Transverse colon (tissue), 4 donors: ENCODE data around the gene C9orf50. TPM values are rescaled to one million over a fixed set of nuclear protein-coding genes. Genes with fewer than 3 reads are reported as not detected.

Source experiments
- DNase-seq: peaks from one replicate; pipeline ENCODE4 v3.0.0-alpha.2; 2019
- H3K27ac ChIP-seq, 4 donors: fragments of 200-600 bp; sonication (generic); 2 replicates each; pipeline ENCODE4 v1.5.1; 2016 to 2018; ENCODE audit warnings: inconsistent platforms in 4 of 4
- H3K27me3 ChIP-seq: fragments of 200-600 bp; sonication (generic); 2 replicates; pipeline ENCODE4 v1.5.1; 2017; ENCODE audit warnings: inconsistent platforms
- H3K36me3 ChIP-seq, 4 donors: fragments of 200-600 bp; sonication (generic); 2 replicates each; pipeline ENCODE4 v1.5.1; 2017 to 2019; ENCODE audit warnings: inconsistent platforms in 4 of 4
- H3K4me1 ChIP-seq, 4 donors: fragments of 200-600 bp; sonication (generic); 2 replicates each; pipeline ENCODE4 v1.5.1; 2017 to 2020; ENCODE audit warnings: inconsistent platforms in 4 of 4
- H3K4me3 ChIP-seq, 4 donors: fragments of 200-600 bp; sonication (generic); 1 replicate in 1 of 4; 2 replicates in 3 of 4; pipeline versions ENCODE4 v1.5.1 to v1.6.1; 2017 to 2019; ENCODE audit warnings: inconsistent platforms in 4 of 4
- H3K9me3 ChIP-seq, 2 donors: fragments of 200-600 bp; sonication (generic); 2 replicates each; pipeline ENCODE4 v1.5.1; 2017 to 2019; ENCODE audit warnings: inconsistent platforms in 2 of 2
- EP300 ChIP-seq: sonication (generic); formaldehyde crosslinking; IDR thresholded peaks from one replicate; pipeline ENCODE4 v1.6.1; 2017; ENCODE audit warnings: antibody characterized with exemption, low read depth
- POLR2A ChIP-seq: fragments of 450-650 bp; IDR thresholded peaks from one replicate; pipeline ENCODE4 v1.6.1; 2016; ENCODE audit warnings: antibody characterized with exemption, mild to moderate bottlenecking, moderate library complexity
- POLR2AphosphoS5 ChIP-seq, 3 donors: sonication (generic); formaldehyde crosslinking; IDR thresholded peaks; one replicate each; pipeline ENCODE4 v1.6.1; 2016; ENCODE audit warnings: antibody characterized with exemption in 3 of 3
- WGBS, 2 donors: methylation state at CpG; one replicate each; pipeline ENCODE4 v1.1.5; 2018; ENCODE audit warnings: low coverage in 1 of 2; 5-methylcytosine and 5-hydroxymethylcytosine counted together
- in situ Hi-C, 4 donors: fragments of 200-750 bp; cut with MboI; loops; one replicate each; pipeline versions ENCODE4 v1.15.0 to v1.15.1; 2017; ENCODE audit warnings: low sequenced_read_pairs in 3 of 4, low pct_ligation_motif_present in 1 of 4, low pct_unique_long_range_greater_than_20kb in 1 of 4
- intact Hi-C: fragments of 100-400 bp; cut with DNase I; formaldehyde crosslinking; loops from one replicate; pipeline ENCODE4 v1.15.1; 2023; ENCODE audit warnings: low total_unique reads
- total RNA-seq, 4 donors: library from RNA; depleted of rRNA; stranded (reverse); fragments of >200 nt; gene quantifications; one replicate each; pipeline ENCODE4 v1.1.0, GENCODE V29; 2016
- TF ChIP-seq, protein P1 (sequence below), 5 experiments: fragments of 200-600 bp in 3 of 5; fragments of 450-650 bp in 2 of 5; sonication (generic) in 3 of 5; IDR thresholded peaks; 1 replicate in 2 of 5; 2 replicates in 3 of 5; pipeline ENCODE4 v1.5.1; 2016 to 2017; ENCODE audit warnings: antibody characterized with exemption in 5 of 5, inconsistent platforms in 3 of 5, mild to moderate bottlenecking in 2 of 5, moderate library complexity in 1 of 5

The C9orf50 gene
- total RNA-seq, 4 donors from 2014 or later: not detected

DNA sequence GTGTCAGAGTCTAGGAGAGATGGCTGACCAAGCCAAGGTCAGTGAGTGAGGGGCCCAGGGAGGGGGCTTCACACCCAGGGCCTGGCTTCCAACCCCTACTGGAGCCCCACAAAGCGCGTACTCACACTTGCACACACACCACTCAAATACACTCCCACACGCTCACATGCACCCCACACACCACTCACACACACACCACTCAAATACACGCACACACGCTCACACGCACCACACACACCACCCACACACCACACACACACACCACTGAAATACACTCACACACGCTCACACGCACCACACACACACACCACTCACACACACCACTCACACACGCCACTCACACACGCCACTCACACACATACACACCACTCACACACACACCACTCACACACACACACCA is 26.7 kb upstream of the C9orf50 start:
- no peaks in the 10 kb centered on the region for H3K9me3 ChIP-seq
- H3K4me1 ChIP-seq: peaks cover 0 to 2% (median under 1%) of the 10 kb centered on the region in 4 donors
- no peak overlapping the region for H3K27ac ChIP-seq
- H3K36me3 ChIP-seq: no peaks in the 10 kb centered on the region
- no peak for DNase-seq
- in situ Hi-C loops (loop anchor here in 3 of 4 donors (5.0 to 10.0 kb wide), 2 partner anchors 135 to 137 kb away; no protein-coding TSS in a partner anchor), intact Hi-C loops (loop anchor here (10.0 kb wide), 1 partner anchor 147 kb away; no protein-coding TSS in a partner anchor)
- TF ChIP-seq POLR2AphosphoS5 (IDR thresholded peaks at IDR 0.05): no peak
- TF ChIP-seq, protein P1, sequence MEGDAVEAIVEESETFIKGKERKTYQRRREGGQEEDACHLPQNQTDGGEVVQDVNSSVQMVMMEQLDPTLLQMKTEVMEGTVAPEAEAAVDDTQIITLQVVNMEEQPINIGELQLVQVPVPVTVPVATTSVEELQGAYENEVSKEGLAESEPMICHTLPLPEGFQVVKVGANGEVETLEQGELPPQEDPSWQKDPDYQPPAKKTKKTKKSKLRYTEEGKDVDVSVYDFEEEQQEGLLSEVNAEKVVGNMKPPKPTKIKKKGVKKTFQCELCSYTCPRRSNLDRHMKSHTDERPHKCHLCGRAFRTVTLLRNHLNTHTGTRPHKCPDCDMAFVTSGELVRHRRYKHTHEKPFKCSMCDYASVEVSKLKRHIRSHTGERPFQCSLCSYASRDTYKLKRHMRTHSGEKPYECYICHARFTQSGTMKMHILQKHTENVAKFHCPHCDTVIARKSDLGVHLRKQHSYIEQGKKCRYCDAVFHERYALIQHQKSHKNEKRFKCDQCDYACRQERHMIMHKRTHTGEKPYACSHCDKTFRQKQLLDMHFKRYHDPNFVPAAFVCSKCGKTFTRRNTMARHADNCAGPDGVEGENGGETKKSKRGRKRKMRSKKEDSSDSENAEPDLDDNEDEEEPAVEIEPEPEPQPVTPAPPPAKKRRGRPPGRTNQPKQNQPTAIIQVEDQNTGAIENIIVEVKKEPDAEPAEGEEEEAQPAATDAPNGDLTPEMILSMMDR (IDR thresholded peaks at IDR 0.05): no peak
- H3K4me3 ChIP-seq: no peak overlapping the region
- H3K27me3 ChIP-seq: no peaks in the 10 kb centered on the region
- 89% methylated on average over 10 of the region's 10 CpGs; no CpG with 5 or more reads in 1 of the 2 donors for whole genome bisulfite sequencing, 2 donors

DNA sequence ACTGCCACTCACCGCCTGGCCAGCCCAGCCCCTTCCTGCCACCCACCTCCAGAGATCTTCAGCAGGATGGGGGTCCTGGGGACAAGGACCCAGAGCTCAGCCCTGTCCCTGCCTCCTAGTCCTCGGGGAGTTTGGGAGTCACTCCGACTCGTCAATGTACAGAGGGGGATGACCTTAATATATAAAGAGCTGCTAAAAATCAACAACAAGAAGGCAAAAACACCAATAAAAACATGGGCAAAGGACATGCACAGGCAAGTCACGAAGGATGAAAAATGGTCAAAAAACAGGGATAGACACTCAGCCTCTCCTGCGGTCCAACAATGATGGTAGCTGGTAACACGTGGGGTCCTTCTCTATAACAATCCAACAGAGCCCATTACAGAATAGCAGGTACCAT is 25.8 kb upstream of the C9orf50 start:
- WGBS, 2 donors: 82 to 96% methylated on average over 3 to 7 of the region's 7 CpGs
- no peak overlapping the region for H3K27ac ChIP-seq
- in situ Hi-C loops: loop anchor here in 3 of 4 donors (5.0 to 10.0 kb wide), 2 partner anchors 136 to 138 kb away; no protein-coding TSS in a partner anchor

DNA sequence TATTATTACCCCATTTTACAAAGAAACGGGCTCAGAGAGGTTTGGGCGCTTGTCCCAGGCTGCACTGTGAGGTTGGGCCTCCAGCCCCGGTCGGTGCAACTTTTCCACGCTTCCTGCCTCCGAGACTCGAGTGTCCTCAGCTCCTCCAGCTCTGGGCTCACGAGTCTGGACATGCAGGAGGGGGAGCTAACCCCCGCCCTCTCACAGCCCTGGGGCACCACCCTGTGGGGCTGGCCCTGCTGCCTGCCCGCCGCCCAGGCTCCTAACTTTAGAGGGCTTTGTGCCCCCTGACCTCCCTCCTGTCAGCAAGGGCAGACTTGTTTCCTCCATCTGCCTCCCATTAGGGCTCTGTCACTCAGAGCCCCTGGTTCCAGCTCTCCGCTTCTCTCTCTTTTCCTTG is 25.4 kb upstream of the C9orf50 start:
- DNase-seq: no peak
- Histone ChIP-seq H3K27me3 (no peaks in the 10 kb centered on the region), H3K4me1 (peaks cover 1 to 8% (median 6%) of the 10 kb centered on the region in 4 donors), H3K9me3 (no peaks in the 10 kb centered on the region), H3K4me3 (no peak overlapping the region), H3K27ac (no peak overlapping the region), H3K36me3 (no peaks in the 10 kb centered on the region)
- no peak for TF ChIP-seq POLR2A
- TF ChIP-seq EP300: no peak
- no peak for TF ChIP-seq POLR2AphosphoS5 (IDR thresholded peaks at IDR 0.05)
- TF ChIP-seq, protein P1 (IDR thresholded peaks at IDR 0.05): no peak
- WGBS, 2 donors: 78 to 100% methylated on average over 1 to 12 of the region's 12 CpGs
- in situ Hi-C loops (loop anchor here in 3 of 4 donors (5.0 to 10.0 kb wide), 2 partner anchors 136 to 139 kb away; no protein-coding TSS in a partner anchor), intact Hi-C loops (loop anchor here (10.0 kb wide), 1 partner anchor 149 kb away; no protein-coding TSS in a partner anchor)

More for the DNA sequence above, 25.8 kb upstream of the C9orf50 start:
- no peak for DNase-seq
- intact Hi-C loops: loop anchor here (10.0 kb wide), 1 partner anchor 148 kb away; no protein-coding TSS in a partner anchor
- peaks cover 0 to 6% (median 4%) of the 10 kb centered on the region in 4 donors for H3K4me1 ChIP-seq
- H3K4me3 ChIP-seq: no peak overlapping the region
- TF ChIP-seq POLR2AphosphoS5 (IDR thresholded peaks at IDR 0.05) (no peak), EP300 (no peak), POLR2A (no peak)
- TF ChIP-seq, protein P1 (IDR thresholded peaks at IDR 0.05): no peak
- H3K9me3 ChIP-seq: no peaks in the 10 kb centered on the region
- H3K36me3 ChIP-seq: no peaks in the 10 kb centered on the region
- H3K27me3 ChIP-seq: no peaks in the 10 kb centered on the region

DNA sequence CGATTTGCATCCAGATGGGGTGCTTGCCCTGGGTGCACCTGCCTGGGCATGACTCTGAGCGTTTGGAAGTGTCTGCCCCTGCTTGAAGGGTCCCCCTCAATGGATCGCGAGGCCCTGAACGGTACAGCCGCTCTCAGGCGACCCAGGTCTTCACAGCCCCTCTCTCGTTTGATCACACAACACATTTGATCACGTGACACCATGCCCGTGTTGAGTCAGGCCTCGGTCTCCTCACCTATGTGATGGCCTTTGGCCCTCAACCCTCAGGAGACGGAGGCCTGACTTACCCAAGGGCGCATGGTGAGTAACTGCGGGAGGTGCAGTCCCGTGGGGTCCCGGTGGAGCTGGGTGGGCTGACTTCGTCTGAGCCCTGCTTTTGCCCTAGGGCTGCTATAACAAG is 24.0 kb upstream of the C9orf50 start:
- Histone ChIP-seq H3K27ac (no peak overlapping the region), H3K9me3 (no peaks in the 10 kb centered on the region), H3K4me3 (no peak overlapping the region), H3K4me1 (peaks cover 12 to 20% (median 17%) of the 10 kb centered on the region in 4 donors), H3K27me3 (no peaks in the 10 kb centered on the region), H3K36me3 (no peaks in the 10 kb centered on the region)
- no peak for DNase-seq
- TF ChIP-seq, protein P1 (IDR thresholded peaks at IDR 0.05): no peak
- TF ChIP-seq POLR2A: no peak
- TF ChIP-seq POLR2AphosphoS5 (IDR thresholded peaks at IDR 0.05): no peak
- in situ Hi-C loops: loop anchor here in 3 of 4 donors (5.0 to 10.0 kb wide), 2 partner anchors 137 to 140 kb away; no protein-coding TSS in a partner anchor
- intact Hi-C loops: loop anchor here (10.0 kb wide), 1 partner anchor 150 kb away; no protein-coding TSS in a partner anchor
- WGBS, 2 donors: 88% methylated on average over 17 of the region's 17 CpGs; no CpG with 5 or more reads in 1 of the 2 donors
